GM12892 (cell line): ENCODE data around the gene WDR81.

Source experiments
- POLR2A ChIP-seq: IDR thresholded peaks from 2 replicates; pipeline ENCODE4 v1.6.1; 2011; ENCODE audit warnings: low read depth, low read length, control low read depth
- POLR2AphosphoS5 ChIP-seq: IDR thresholded peaks from 2 replicates; pipeline ENCODE4 v1.6.1; 2011; ENCODE audit warnings: low read depth, low read length, control low read depth
- TAF1 ChIP-seq: IDR thresholded peaks from 2 replicates; pipeline ENCODE4 v1.6.1; 2011; ENCODE audit warnings: low read depth, mild to moderate bottlenecking, control low read depth, low read length, borderline replicate concordance

- no peak for TF ChIP-seq POLR2A
- no peak for TF ChIP-seq POLR2AphosphoS5
- no peak for TF ChIP-seq TAF1
Measured at GRCh38 chr17:1710807-1711553, 13.5 kb upstream of the WDR81 start.
